Lung (tissue), 12 donors: ENCODE results near the gene CDSN. TPM values are rescaled to one million over a fixed set of nuclear protein-coding genes. Genes with fewer than 3 reads are reported as not detected.

Experiments
- ATAC-seq: fragments of 200-7000 bp; cut with Tn5 transposase; one replicate; pipeline ENCODE4 v1.9.1; 2020; ENCODE audit warnings: moderate number of reproducible peaks; ENCODE audit not compliant: insufficient read depth, low FRiP score
- DNase-seq, 3 donors: peaks; one replicate each; pipeline ENCODE4 v3.0.0-alpha.2; 2013 to 2017
- H3K27ac ChIP-seq, 2 donors: one replicate each; pipeline ENCODE4 v1.5.1; 2013; ENCODE audit warnings: mild to moderate bottlenecking in 2 of 2, moderate library complexity in 2 of 2, control low read depth in 1 of 2, inconsistent platforms in 1 of 2, low read depth in 1 of 2, low read length in 1 of 2
- H3K27me3 ChIP-seq, 3 donors: one replicate each; pipeline ENCODE4 v1.5.1; 2013; ENCODE audit warnings: low read length in 2 of 3; ENCODE audit not compliant: control insufficient read depth in 3 of 3, insufficient read depth in 3 of 3
- H3K36me3 ChIP-seq, 4 donors: one replicate each; pipeline ENCODE4 v1.5.1; 2013; ENCODE audit warnings: low read length in 4 of 4, mild to moderate bottlenecking in 1 of 4, moderate library complexity in 1 of 4; ENCODE audit not compliant: control insufficient read depth in 4 of 4, insufficient read depth in 4 of 4
- H3K4me1 ChIP-seq, 5 donors: one replicate each; pipeline ENCODE4 v1.5.1; 2013; ENCODE audit warnings: low read length in 5 of 5, mild to moderate bottlenecking in 2 of 5, moderate library complexity in 1 of 5; ENCODE audit not compliant: control insufficient read depth in 5 of 5, insufficient read depth in 5 of 5
- H3K4me3 ChIP-seq: one replicate; pipeline ENCODE4 v1.5.1; 2013; ENCODE audit warnings: mild to moderate bottlenecking, control low read depth, moderate library complexity
- H3K9ac ChIP-seq, 2 donors: one replicate each; pipeline ENCODE4 v1.5.1; 2013; ENCODE audit warnings: low read length in 2 of 2, control low read depth in 1 of 2; ENCODE audit not compliant: insufficient read depth in 1 of 2
- H3K9me3 ChIP-seq, 4 donors: one replicate each; pipeline ENCODE4 v1.5.1; 2013; ENCODE audit warnings: low read length in 3 of 4, mild to moderate bottlenecking in 1 of 4, moderate library complexity in 1 of 4; ENCODE audit not compliant: control insufficient read depth in 4 of 4, insufficient read depth in 3 of 4
- WGBS, 2 donors: extraction: QIAGEN DNeasy Blood & Tissue Kit; methylation state at CpG; one replicate each; pipeline ENCODE4 v1.1.7; 2013; 5-methylcytosine and 5-hydroxymethylcytosine counted together
- polyA plus RNA-seq, 2 donors: library from polyadenylated mRNA; stranded (reverse); fragments of 200-250 nt; gene quantifications; one replicate each; pipeline ENCODE4 v1.2.1, GENCODE V29; 2013
- total RNA-seq, 2 donors: library from RNA; depleted of rRNA in 1 of 2; stranded (reverse); fragments of >200 nt in 1 of 2; gene quantifications; one replicate each; pipeline ENCODE4 v1.2.1, GENCODE V29; 2014 to 2021
- TF ChIP-seq, protein P1 (sequence below): IDR thresholded peaks from 2 replicates; pipeline ENCODE4 v1.5.1; 2012; ENCODE audit warnings: mild to moderate bottlenecking; ENCODE audit errors: control extremely low read depth, extremely low read depth
- donor health status: control.
- donor health status: control.
- donor health status: Bipolar disorder and iron deficiency.
- donor health status: healthy.
- donor health status: DM: yes; HTN: yes; CAD: no.

Gene CDSN
- total and polyA plus RNA-seq, 4 donors, result 0.05 to 0.10 (median 0.06) TPM; not detected in 1

DNA sequence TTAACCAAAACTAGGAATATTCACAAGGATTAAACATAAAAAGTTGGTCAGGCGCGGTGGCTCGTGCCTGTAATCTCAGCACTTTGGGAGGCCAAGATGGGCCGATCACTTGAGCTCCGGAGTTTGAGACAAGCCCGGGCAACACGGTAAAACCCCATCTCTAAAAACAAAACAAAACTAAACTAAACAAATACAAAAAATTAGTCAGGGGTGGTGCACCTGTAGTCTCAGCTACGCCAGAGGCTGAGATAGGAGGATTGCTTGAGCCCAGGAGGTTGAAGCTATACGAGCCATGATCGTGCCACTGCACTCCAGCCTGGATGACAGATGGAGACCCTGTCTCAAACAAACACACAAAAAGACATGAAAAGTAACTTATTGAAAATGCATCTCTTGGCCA is 15.5 kb upstream of the CDSN start:
- Histone ChIP-seq H3K4me1 (peaks cover 0 to 10% (median 0%) of the 10 kb centered on the region in 5 donors), H3K4me3 (no peak overlapping the region), H3K27me3 (no peaks in the 10 kb centered on the region), H3K27ac (no peak overlapping the region), H3K36me3 (no peaks in the 10 kb centered on the region), H3K9ac (no peak overlapping the region), H3K9me3 (no peaks in the 10 kb centered on the region)
- ATAC-seq (no peak), DNase-seq (no peak)
- TF ChIP-seq, protein P1, sequence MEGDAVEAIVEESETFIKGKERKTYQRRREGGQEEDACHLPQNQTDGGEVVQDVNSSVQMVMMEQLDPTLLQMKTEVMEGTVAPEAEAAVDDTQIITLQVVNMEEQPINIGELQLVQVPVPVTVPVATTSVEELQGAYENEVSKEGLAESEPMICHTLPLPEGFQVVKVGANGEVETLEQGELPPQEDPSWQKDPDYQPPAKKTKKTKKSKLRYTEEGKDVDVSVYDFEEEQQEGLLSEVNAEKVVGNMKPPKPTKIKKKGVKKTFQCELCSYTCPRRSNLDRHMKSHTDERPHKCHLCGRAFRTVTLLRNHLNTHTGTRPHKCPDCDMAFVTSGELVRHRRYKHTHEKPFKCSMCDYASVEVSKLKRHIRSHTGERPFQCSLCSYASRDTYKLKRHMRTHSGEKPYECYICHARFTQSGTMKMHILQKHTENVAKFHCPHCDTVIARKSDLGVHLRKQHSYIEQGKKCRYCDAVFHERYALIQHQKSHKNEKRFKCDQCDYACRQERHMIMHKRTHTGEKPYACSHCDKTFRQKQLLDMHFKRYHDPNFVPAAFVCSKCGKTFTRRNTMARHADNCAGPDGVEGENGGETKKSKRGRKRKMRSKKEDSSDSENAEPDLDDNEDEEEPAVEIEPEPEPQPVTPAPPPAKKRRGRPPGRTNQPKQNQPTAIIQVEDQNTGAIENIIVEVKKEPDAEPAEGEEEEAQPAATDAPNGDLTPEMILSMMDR, result no peak
- WGBS, 2 donors, result 92 to 95% methylated on average over 10 of the region's 10 CpGs

DNA sequence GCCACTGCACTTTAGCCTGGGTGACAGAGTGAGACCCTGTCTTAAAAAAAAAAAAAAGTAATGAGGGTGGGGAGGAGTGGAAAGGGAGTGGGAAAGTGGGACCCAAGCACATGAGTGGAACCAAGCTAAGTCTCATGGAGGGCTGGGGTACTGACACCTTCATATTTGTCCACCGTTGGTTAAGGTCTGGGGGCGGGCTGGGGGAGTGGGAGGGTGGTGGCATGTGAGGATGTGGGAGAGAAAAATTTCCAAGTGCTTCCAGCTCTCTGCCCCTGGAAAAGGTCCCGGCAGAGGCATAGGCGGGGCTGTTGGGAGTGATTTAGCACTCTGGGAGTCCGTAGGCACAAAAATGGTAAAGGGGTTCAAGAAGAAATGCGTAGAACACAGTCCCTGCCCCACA is 12.6 kb upstream of the CDSN start:
- TF ChIP-seq, protein P1, result no peak
- DNase-seq (no peak), ATAC-seq (no peak)
- 77 to 90% methylated on average over 6 of the region's 6 CpGs for WGBS, 2 donors
- H3K4me1 ChIP-seq, result peaks cover 0 to 2% (median 0%) of the 10 kb centered on the region in 5 donors
- no peak overlapping the region for H3K9ac ChIP-seq
- peaks cover 0 to 4% (median 0%) of the 10 kb centered on the region in 3 donors for H3K27me3 ChIP-seq
- no peak overlapping the region for H3K4me3 ChIP-seq
- no peak overlapping the region for H3K27ac ChIP-seq
- no peaks in the 10 kb centered on the region for H3K36me3 ChIP-seq
- H3K9me3 ChIP-seq, result no peaks in the 10 kb centered on the region

DNA sequence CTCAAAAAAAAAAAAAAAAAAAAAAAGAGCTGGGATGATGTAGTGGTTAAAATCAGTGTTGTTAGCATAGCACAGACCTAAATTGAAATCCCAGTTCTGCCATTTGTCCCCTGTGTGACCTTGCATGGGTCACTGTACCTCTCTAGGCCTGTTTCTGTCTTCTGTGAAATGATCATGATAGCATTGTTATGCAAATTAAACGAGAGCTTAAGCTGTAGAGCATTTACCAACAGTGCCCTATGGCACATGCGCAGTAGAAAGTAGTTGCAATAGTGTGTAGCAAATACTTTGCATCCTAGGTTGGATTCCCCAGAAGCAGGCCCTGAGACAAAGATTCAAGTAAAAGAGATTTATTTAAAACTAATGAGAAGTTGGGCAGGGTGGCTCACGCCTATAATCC is 11.3 kb upstream of the CDSN start:
- Histone ChIP-seq H3K9me3 (no peaks in the 10 kb centered on the region), H3K27ac (no peak overlapping the region), H3K4me3 (no peak overlapping the region), H3K27me3 (peaks cover 0 to 4% (median 0%) of the 10 kb centered on the region in 3 donors), H3K4me1 (peaks cover 0 to 2% (median 0%) of the 10 kb centered on the region in 5 donors), H3K36me3 (no peaks in the 10 kb centered on the region), H3K9ac (no peak overlapping the region)
- DNase-seq, result no peak
- WGBS, 2 donors, result 76 to 96% methylated on average over 3 of the region's 3 CpGs
- TF ChIP-seq, protein P1, result no peak
- no peak for ATAC-seq

DNA sequence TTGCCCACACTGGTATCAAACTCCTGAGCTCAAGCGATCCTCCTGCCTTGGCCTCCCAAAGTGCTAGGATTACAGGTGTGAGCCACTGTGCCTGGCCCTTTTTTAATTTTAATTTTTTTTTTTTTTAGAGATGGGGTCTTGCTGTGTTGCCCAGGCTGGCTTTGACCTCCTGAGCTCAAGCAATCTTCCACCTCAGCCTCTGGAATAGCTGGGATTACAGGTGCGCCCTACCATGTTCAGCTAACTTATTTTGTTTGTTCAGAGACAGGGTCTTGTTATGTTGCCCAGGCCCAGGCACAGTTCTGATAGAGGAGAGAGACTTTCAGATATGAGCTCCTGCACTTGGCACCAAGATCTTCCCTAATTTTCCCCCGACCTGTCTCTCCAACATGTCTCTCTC is 10.5 kb upstream of the CDSN start:
- no peaks in the 10 kb centered on the region for H3K9me3 ChIP-seq
- H3K4me1 ChIP-seq, result peaks cover 0 to 4% (median 0%) of the 10 kb centered on the region in 5 donors
- ATAC-seq, result no peak
- WGBS, 2 donors, result 93 to 99% methylated on average over 3 of the region's 3 CpGs
- no peak overlapping the region for H3K4me3 ChIP-seq
- no peak for DNase-seq
- peaks cover 0 to 4% (median 0%) of the 10 kb centered on the region in 3 donors for H3K27me3 ChIP-seq
- no peak overlapping the region for H3K9ac ChIP-seq
- H3K36me3 ChIP-seq, result no peaks in the 10 kb centered on the region
- no peak overlapping the region for H3K27ac ChIP-seq
- TF ChIP-seq, protein P1, result no peak
